Esophagus muscularis mucosa (tissue), 3 donors: ENCODE data around the gene FAM120B.

Source experiments
- POLR2A ChIP-seq: fragments of 450-650 bp; IDR thresholded peaks from one replicate; pipeline ENCODE4 v1.6.1; 2017; ENCODE audit warnings: antibody characterized with exemption, moderate library complexity, mild to moderate bottlenecking, low read depth
- POLR2AphosphoS5 ChIP-seq, 2 donors: sonication (generic); formaldehyde crosslinking; IDR thresholded peaks; one replicate each; pipeline ENCODE4 v1.6.1; 2017; ENCODE audit warnings: antibody characterized with exemption in 2 of 2
- TF ChIP-seq, protein P1 (sequence below), 3 experiments: fragments of 200-600 bp in 2 of 3; fragments of 450-650 bp in 1 of 3; sonication (generic) in 2 of 3; IDR thresholded peaks; one replicate each; pipeline ENCODE4 v1.5.1; 2017 to 2019; ENCODE audit warnings: antibody characterized with exemption in 3 of 3, mild to moderate bottlenecking in 2 of 3, moderate library complexity in 1 of 3

DNA sequence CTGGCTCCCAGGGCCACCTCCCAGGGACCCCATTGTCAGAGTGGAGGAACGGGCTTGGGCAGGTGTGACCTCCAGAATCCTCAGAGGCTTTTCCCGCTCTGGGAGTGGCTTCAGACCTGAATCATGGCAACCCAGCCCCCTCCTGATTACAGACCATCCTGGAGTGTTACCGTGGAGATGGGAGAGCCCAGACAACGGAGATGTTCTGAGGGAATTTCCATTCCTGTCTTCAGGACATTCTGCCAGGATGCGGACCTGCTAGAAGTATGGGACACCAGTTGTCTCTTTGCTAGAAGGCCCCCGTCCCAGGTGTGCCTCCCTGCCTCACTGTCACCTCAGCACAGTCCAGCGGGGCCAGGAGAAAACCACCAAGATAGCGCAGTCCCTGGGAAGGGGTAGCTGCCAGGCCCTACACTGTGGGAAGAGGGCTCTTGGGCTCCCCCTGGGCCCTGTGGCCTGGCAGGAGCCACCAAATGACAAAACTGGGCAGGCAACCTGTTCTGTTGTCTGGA lies 136.6 kb downstream of the FAM120B start:
- TF ChIP-seq POLR2AphosphoS5 (IDR thresholded peaks at IDR 0.05) (no peak), POLR2A (no peak)
- TF ChIP-seq, protein P1, sequence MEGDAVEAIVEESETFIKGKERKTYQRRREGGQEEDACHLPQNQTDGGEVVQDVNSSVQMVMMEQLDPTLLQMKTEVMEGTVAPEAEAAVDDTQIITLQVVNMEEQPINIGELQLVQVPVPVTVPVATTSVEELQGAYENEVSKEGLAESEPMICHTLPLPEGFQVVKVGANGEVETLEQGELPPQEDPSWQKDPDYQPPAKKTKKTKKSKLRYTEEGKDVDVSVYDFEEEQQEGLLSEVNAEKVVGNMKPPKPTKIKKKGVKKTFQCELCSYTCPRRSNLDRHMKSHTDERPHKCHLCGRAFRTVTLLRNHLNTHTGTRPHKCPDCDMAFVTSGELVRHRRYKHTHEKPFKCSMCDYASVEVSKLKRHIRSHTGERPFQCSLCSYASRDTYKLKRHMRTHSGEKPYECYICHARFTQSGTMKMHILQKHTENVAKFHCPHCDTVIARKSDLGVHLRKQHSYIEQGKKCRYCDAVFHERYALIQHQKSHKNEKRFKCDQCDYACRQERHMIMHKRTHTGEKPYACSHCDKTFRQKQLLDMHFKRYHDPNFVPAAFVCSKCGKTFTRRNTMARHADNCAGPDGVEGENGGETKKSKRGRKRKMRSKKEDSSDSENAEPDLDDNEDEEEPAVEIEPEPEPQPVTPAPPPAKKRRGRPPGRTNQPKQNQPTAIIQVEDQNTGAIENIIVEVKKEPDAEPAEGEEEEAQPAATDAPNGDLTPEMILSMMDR (IDR thresholded peaks at IDR 0.05): no peak
